Trophoblast cell (in vitro differentiated cells and primary cell): ENCODE data around the gene NR2F1.

Experiments
- DNase-seq, 2 donors: peaks; one replicate each; pipeline ENCODE4 v3.0.0-alpha.2; 2016
- H2AFZ ChIP-seq: 2 replicates; pipeline ENCODE4 v1.6.1; 2013; ENCODE audit warnings: low read length, moderate library complexity, mild to moderate bottlenecking; ENCODE audit not compliant: insufficient read depth, poor library complexity
- H2AK5ac ChIP-seq: 2 replicates; pipeline ENCODE4 v1.6.1; 2013; ENCODE audit warnings: mild to moderate bottlenecking, low read length
- H2BK120ac ChIP-seq: 2 replicates; pipeline ENCODE4 v1.6.1; 2013; ENCODE audit warnings: low read length, mild to moderate bottlenecking, moderate library complexity; ENCODE audit not compliant: insufficient read depth, poor library complexity
- H2BK12ac ChIP-seq: 2 replicates; pipeline ENCODE4 v1.6.1; 2013; ENCODE audit warnings: mild to moderate bottlenecking, low read length, moderate library complexity
- H2BK5ac ChIP-seq: 2 replicates; pipeline ENCODE4 v1.6.1; 2013; ENCODE audit warnings: low read length, low read depth, moderate library complexity, mild to moderate bottlenecking; ENCODE audit not compliant: poor library complexity
- H3K14ac ChIP-seq: 2 replicates; pipeline ENCODE4 v1.6.1; 2013; ENCODE audit warnings: mild to moderate bottlenecking, low read length
- H3K18ac ChIP-seq: 2 replicates; pipeline ENCODE4 v1.6.1; 2013; ENCODE audit warnings: mild to moderate bottlenecking, low read length
- H3K23ac ChIP-seq: 2 replicates; pipeline ENCODE4 v1.6.1; 2013; ENCODE audit warnings: low read length
- H3K27ac ChIP-seq: 2 replicates; pipeline ENCODE4 v1.5.1; 2013; ENCODE audit warnings: low read depth, mild to moderate bottlenecking, inconsistent platforms, low read length, moderate library complexity
- H3K27me3 ChIP-seq: 2 replicates; pipeline ENCODE4 v1.6.1; 2013; ENCODE audit warnings: inconsistent platforms, mild to moderate bottlenecking, low read length, moderate library complexity; ENCODE audit not compliant: insufficient read depth
- H3K36me3 ChIP-seq, 2 experiments: 1 replicate in 1 of 2; 2 replicates in 1 of 2; pipeline ENCODE4 v1.6.1; 2013; ENCODE audit warnings: low read length in 2 of 2, mild to moderate bottlenecking in 2 of 2, moderate library complexity in 1 of 2; ENCODE audit not compliant: insufficient read depth in 2 of 2, control insufficient read depth in 1 of 2
- H3K4ac ChIP-seq: 2 replicates; pipeline ENCODE4 v1.6.1; 2013; ENCODE audit warnings: low read depth, mild to moderate bottlenecking, low read length, moderate library complexity
- H3K4me1 ChIP-seq, 2 experiments: 1 replicate in 1 of 2; 2 replicates in 1 of 2; pipeline ENCODE4 v1.6.1; 2013; ENCODE audit warnings: low read length in 2 of 2, mild to moderate bottlenecking in 2 of 2, moderate library complexity in 1 of 2; ENCODE audit not compliant: insufficient read depth in 2 of 2, control insufficient read depth in 1 of 2
- H3K4me2 ChIP-seq: 2 replicates; pipeline ENCODE4 v1.6.1; 2013; ENCODE audit warnings: inconsistent platforms, mild to moderate bottlenecking, low read length, moderate library complexity
- H3K4me3 ChIP-seq: 2 replicates; pipeline ENCODE4 v1.5.1; 2013; ENCODE audit warnings: mild to moderate bottlenecking, low read depth, low read length, inconsistent platforms
- H3K79me1 ChIP-seq: one replicate; pipeline ENCODE4 v1.6.1; 2013; ENCODE audit warnings: low read length
- H3K79me2 ChIP-seq: 2 replicates; pipeline ENCODE4 v1.6.1; 2013; ENCODE audit warnings: low read length, mild to moderate bottlenecking; ENCODE audit not compliant: control insufficient read depth, insufficient read depth, poor library complexity
- H3K9ac ChIP-seq: 2 replicates; pipeline ENCODE4 v1.6.1; 2013; ENCODE audit warnings: mild to moderate bottlenecking, low read length
- H3K9me3 ChIP-seq: 2 replicates; pipeline ENCODE4 v1.6.1; 2013; ENCODE audit warnings: low read depth, mild to moderate bottlenecking, control low read depth, inconsistent platforms, low read length; ENCODE audit not compliant: insufficient read depth
- H4K12ac ChIP-seq: 2 replicates; pipeline ENCODE4 v1.6.1; 2013; ENCODE audit warnings: low read depth, mild to moderate bottlenecking, low read length, moderate library complexity
- H4K8ac ChIP-seq: 2 replicates; pipeline ENCODE4 v1.6.1; 2013; ENCODE audit warnings: low read depth, mild to moderate bottlenecking, low read length, moderate library complexity
- H4K91ac ChIP-seq: one replicate; pipeline ENCODE4 v1.6.1; 2013; ENCODE audit warnings: low read depth, mild to moderate bottlenecking, low read length, moderate library complexity
- WGBS: extraction: QIAGEN DNeasy Blood & Tissue Kit; methylation state at CpG from one replicate; pipeline ENCODE4 v1.1.7; 2013; ENCODE audit warnings: missing lambda C conversion rate; ENCODE audit not compliant: insufficient read length, insufficient coverage; ENCODE audit errors: extremely low coverage; 5-methylcytosine and 5-hydroxymethylcytosine counted together

Gene NR2F1

GRCh38 chr5:93608855-93609254, 25.8 kb downstream of the NR2F1 start:
- WGBS = no CpG with 5 or more reads among the region's 4 CpGs

DNA sequence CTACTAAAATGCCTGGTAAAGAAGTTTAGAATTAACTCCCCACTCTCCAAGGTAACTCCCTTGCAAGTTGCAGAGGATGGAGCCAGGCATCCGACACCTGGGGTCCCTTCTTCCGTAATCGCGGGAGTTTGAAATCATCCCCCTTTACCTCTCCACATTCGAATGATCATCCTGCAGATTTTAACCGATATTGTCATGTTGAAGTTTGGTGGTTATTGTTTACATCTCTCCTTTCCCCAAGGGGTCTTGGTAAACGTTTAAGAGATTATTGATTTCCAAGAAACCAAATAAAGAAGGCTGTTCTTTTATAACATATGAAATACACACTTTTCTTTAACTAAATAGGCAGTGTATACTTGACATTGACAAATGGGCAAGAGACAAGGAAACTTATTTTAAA, 26.7 kb downstream of the NR2F1 start:
- Histone ChIP-seq H3K9ac (no peak overlapping the region), H3K79me2 (no peaks in the 10 kb centered on the region), H2BK5ac (no peak overlapping the region), H3K4me3 (no peak overlapping the region), H3K18ac (no peak overlapping the region), H3K4me1 (peaks cover 0 to 6% of the 10 kb centered on the region in 2 experiments), H3K14ac (no peak overlapping the region), H3K23ac (no peak overlapping the region), H3K79me1 (no peaks in the 10 kb centered on the region), H3K4me2 (no peak overlapping the region), H2AFZ (no peak overlapping the region), H3K27ac (no peak overlapping the region), H3K4ac (no peak overlapping the region), H2BK120ac (no peak overlapping the region), H3K27me3 (peaks cover 34% of the 10 kb centered on the region), H4K8ac (no peak overlapping the region), H3K9me3 (no peaks in the 10 kb centered on the region), H3K36me3 (no peaks in the 10 kb centered on the region), H4K91ac (no peak overlapping the region), H4K12ac (no peak overlapping the region), H2BK12ac (no peak overlapping the region), H2AK5ac (no peak overlapping the region)
- WGBS = no CpG with 5 or more reads among the region's 7 CpGs
- DNase-seq = no peak

More at GRCh38 chr5:93608855-93609254, 25.8 kb downstream of the NR2F1 start:
- Histone ChIP-seq H3K4me3 (no peak overlapping the region), H3K9ac (no peak overlapping the region), H2BK120ac (no peak overlapping the region), H2AFZ (no peak overlapping the region), H3K4ac (no peak overlapping the region), H4K12ac (no peak overlapping the region), H3K27me3 (peaks cover 40% of the 10 kb centered on the region), H3K27ac (no peak overlapping the region), H3K9me3 (no peaks in the 10 kb centered on the region), H2BK12ac (no peak overlapping the region), H3K23ac (no peak overlapping the region), H4K8ac (no peak overlapping the region), H3K18ac (no peak overlapping the region), H2BK5ac (no peak overlapping the region), H3K4me1 (peaks cover 0 to 6% of the 10 kb centered on the region in 2 experiments), H3K14ac (no peak overlapping the region), H3K36me3 (no peaks in the 10 kb centered on the region), H3K79me2 (no peaks in the 10 kb centered on the region), H3K79me1 (no peaks in the 10 kb centered on the region), H4K91ac (no peak overlapping the region), H2AK5ac (no peak overlapping the region), H3K4me2 (no peak overlapping the region)
- DNase-seq = no peak

DNA sequence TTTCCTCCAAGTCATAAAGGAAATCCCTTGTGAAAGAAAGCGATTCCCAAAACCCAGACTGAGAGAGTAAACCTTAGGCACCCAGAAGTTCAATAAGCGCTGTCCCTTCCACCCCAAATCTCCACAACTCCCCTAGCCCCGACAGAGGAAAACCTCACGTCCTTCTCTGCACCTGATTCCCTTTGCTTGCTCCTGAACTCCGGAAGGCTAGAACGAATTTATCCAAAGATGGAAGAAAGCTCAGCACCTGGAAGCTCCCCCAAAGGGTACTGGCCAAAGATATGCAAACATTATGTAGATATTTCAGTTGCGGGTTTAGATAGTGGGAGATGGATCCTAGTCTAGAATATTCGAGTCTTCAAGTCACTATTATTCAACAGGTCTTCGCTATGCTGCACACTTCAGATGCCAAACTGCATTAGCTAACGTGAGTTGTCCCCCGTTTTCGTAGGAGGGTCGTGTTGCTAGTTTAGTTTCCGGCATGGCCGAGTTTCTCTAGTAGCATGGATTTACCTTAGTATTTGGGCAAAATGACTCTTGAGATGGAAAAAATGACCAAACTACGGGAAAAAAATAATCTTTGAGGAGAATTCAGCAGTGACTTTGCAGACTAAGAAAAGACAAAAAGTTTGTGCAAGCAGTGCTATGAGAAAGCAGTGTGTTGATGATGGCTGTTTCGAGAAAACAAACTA, 27.7 kb downstream of the NR2F1 start:
- no CpG with 5 or more reads among the region's 17 CpGs for whole genome bisulfite sequencing
- Histone ChIP-seq H3K4me3 (no peak overlapping the region), H3K4me2 (no peak overlapping the region)

DNA sequence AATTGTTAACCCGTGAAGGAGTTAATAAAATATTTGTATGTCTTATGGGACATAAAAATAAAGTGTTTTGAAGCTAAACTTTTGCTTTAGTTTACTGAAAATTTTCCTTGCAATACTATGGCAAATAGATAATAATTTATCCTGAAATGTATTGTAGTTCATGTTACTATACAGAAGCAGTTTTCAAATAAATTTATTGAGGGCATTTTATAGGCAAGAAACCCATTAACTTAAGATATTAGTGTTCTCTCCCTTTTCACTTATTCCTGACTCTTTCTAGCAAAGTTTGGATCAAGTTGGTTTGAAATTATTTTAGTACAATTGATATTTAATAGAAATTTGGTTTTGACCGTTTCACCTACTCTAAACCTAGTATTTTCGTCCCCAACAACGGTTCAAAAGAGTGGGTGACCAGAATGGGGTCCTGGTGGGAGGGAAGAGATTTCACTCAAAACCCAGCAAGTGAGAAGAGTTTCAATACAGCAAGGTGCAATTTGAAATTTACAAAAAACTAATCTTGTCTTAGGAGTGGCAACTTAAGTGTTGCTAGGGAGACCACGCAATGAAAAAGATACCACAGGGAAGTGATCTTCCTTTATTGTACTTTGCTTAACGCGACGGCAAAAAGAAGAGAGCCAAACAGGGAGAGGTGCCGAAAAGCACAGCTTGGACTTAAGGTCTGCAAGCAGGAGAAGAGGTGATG, 28.4 kb downstream of the NR2F1 start:
- no CpG with 5 or more reads among the region's 9 CpGs for WGBS
- no peaks in the 10 kb centered on the region for H3K36me3 ChIP-seq

More for the DNA sequence above, 27.7 kb downstream of the NR2F1 start:
- no peaks in the 10 kb centered on the region for H3K36me3 ChIP-seq
- H3K27me3 ChIP-seq = peaks cover 27% of the 10 kb centered on the region
- H4K91ac ChIP-seq = no peak overlapping the region
- no peak overlapping the region for H3K14ac ChIP-seq
- H3K18ac ChIP-seq = no peak overlapping the region
- no peak for DNase-seq
- no peak overlapping the region for H4K8ac ChIP-seq
- H2AFZ ChIP-seq = no peak overlapping the region
- H2AK5ac ChIP-seq = no peak overlapping the region
- no peak overlapping the region for H3K9ac ChIP-seq
- no peaks in the 10 kb centered on the region for H3K79me2 ChIP-seq
- no peak overlapping the region for H4K12ac ChIP-seq
- no peak overlapping the region for H3K27ac ChIP-seq
- no peak overlapping the region for H3K4ac ChIP-seq
- H2BK5ac ChIP-seq = no peak overlapping the region
- H2BK120ac ChIP-seq = no peak overlapping the region
- no peak overlapping the region for H2BK12ac ChIP-seq
- no peaks in the 10 kb centered on the region for H3K79me1 ChIP-seq
- peaks cover 0 to 6% of the 10 kb centered on the region in 2 experiments for H3K4me1 ChIP-seq
- no peak overlapping the region for H3K23ac ChIP-seq
- H3K9me3 ChIP-seq = no peaks in the 10 kb centered on the region

More for the DNA sequence above, 28.4 kb downstream of the NR2F1 start:
- Histone ChIP-seq H4K8ac (no peak overlapping the region), H3K79me2 (no peaks in the 10 kb centered on the region), H3K14ac (no peak overlapping the region), H4K12ac (no peak overlapping the region), H3K4ac (no peak overlapping the region), H3K9ac (no peak overlapping the region), H3K9me3 (no peaks in the 10 kb centered on the region), H2AK5ac (no peak overlapping the region), H3K23ac (no peak overlapping the region), H3K27me3 (peaks cover 27% of the 10 kb centered on the region), H2BK5ac (no peak overlapping the region), H3K18ac (no peak overlapping the region), H3K4me3 (no peak overlapping the region), H3K79me1 (no peaks in the 10 kb centered on the region), H4K91ac (no peak overlapping the region), H3K27ac (no peak overlapping the region), H2BK120ac (no peak overlapping the region), H2AFZ (no peak overlapping the region), H2BK12ac (no peak overlapping the region), H3K4me1 (peaks cover 0 to 6% of the 10 kb centered on the region in 2 experiments), H3K4me2 (no peak overlapping the region)
- DNase-seq = no peak
